K562 (cell line): ENCODE measurements around the gene RGS19. TPM values are rescaled to one million over a fixed set of nuclear protein-coding genes. Genes with fewer than 3 reads are reported as not detected.

ENCODE experiments used
- ATAC-seq: fragments of 200-7000 bp; cut with Tn5 transposase; 3 replicates; pipeline ENCODE4 v1.9.1; 2020; ENCODE audit warnings: moderate library complexity
- BruUV-seq: library from RNA; stranded (reverse); fragments of 400-500 nt; replicated peaks from 2 replicates; lab custom pipeline; 2021; lab: Mats Ljungman, UMichigan
- CTCF ChIA-PET: fragments of 300-600 bp; formaldehyde crosslinking; extraction: SDS; loops from one replicate; lab custom pipeline; 2021; ENCODE audit warnings: low intra/inter-chr PET ratio; lab: Yijun Ruan, JAX
- POLR2A ChIA-PET: fragments of 300-600, 350-650 bp; sonication (Branson Sonifier 250); formaldehyde crosslinking; extraction: SDS; loops from one replicate; lab custom pipeline; 2021; ENCODE audit warnings: antibody characterized with exemption, inconsistent platforms; lab: Yijun Ruan, JAX
- DNase-seq, 4 experiments: peaks; one replicate each; pipeline versions ENCODE4 v3.0.0 to v3.0.0-alpha.2; 2011 to 2018; ENCODE audit warnings: low spot score in 3 of 4, mixed read lengths in 3 of 4; ENCODE audit errors: extremely low read depth in 1 of 4
- FAIRE-seq: peaks from 2 replicates; lab custom pipeline; 2011; peaks lifted over from hg19 to GRCh38; lab: Jason Lieb, UNC
- H2AFZ ChIP-seq: 2 replicates; pipeline ENCODE4 v1.6.0; 2011; ENCODE audit warnings: low read depth, low read length, control low read depth, inconsistent platforms
- H3K27ac ChIP-seq: fragments of 200-600 bp; 3 replicates; pipeline ENCODE4 v1.8.0; 2011; ENCODE audit warnings: low read depth, mild to moderate bottlenecking, control low read depth, inconsistent platforms, low read length, moderate library complexity, mixed read lengths; ENCODE audit errors: extremely low read depth
- H3K27me3 ChIP-seq, 2 experiments: fragments of 300-600 bp in 1 of 2; 2 replicates in 1 of 2; 3 replicates in 1 of 2; pipeline versions ENCODE4 v1.6.0 to v1.8.0; 2011; ENCODE audit warnings: inconsistent platforms in 2 of 2, low read length in 2 of 2, mild to moderate bottlenecking in 1 of 2, mixed read lengths in 1 of 2, moderate library complexity in 1 of 2; ENCODE audit not compliant: control insufficient read depth in 2 of 2, insufficient read depth in 2 of 2
- H3K36me3 ChIP-seq: fragments of 300-600 bp; 3 replicates; pipeline ENCODE4 v1.8.0; 2011; ENCODE audit warnings: mild to moderate bottlenecking, low read length, inconsistent platforms; ENCODE audit not compliant: control insufficient read depth, insufficient read depth
- H3K4me1 ChIP-seq, 2 experiments: fragments of 200-600 bp in 1 of 2; replicated peaks in 1 of 2; 2 replicates in 1 of 2; 3 replicates in 1 of 2; pipeline versions ENCODE4 v1.5.1 to v1.8.0; 2011; ENCODE audit warnings: inconsistent platforms in 2 of 2, low read length in 2 of 2, mild to moderate bottlenecking in 1 of 2, mixed read lengths in 1 of 2, moderate library complexity in 1 of 2; ENCODE audit not compliant: control insufficient read depth in 2 of 2, insufficient read depth in 2 of 2
- H3K4me2 ChIP-seq: 2 replicates; pipeline ENCODE4 v1.6.1; 2011; ENCODE audit warnings: low read length, control low read depth, inconsistent platforms, mixed read lengths; ENCODE audit not compliant: insufficient read depth
- H3K4me3 ChIP-seq: fragments of 200-600 bp; sonication (generic), shearing (Covaris generic); 2 replicates; pipeline ENCODE4 v1.5.1; 2016; ENCODE audit warnings: control low read depth, inconsistent platforms
- H3K79me2 ChIP-seq: fragments of 200-600 bp; 3 replicates; pipeline ENCODE4 v1.8.0; 2011; ENCODE audit warnings: low read length, inconsistent platforms; ENCODE audit not compliant: control insufficient read depth, insufficient read depth
- H3K9ac ChIP-seq, 2 experiments: 2 replicates each; pipeline versions ENCODE4 v1.6.0 to v1.6.1; 2011; ENCODE audit warnings: low read depth in 2 of 2, low read length in 2 of 2, control low read depth in 1 of 2, inconsistent platforms in 1 of 2, mild to moderate bottlenecking in 1 of 2, mixed read lengths in 1 of 2; ENCODE audit not compliant: insufficient read depth in 1 of 2
- H3K9me1 ChIP-seq: one replicate; pipeline ENCODE4 v1.6.0; 2011; ENCODE audit warnings: inconsistent platforms, mild to moderate bottlenecking, low read length, moderate library complexity; ENCODE audit not compliant: control insufficient read depth, insufficient read depth
- H3K9me3 ChIP-seq: replicated peaks from 2 replicates; pipeline ENCODE4 v1.5.1; 2011; ENCODE audit warnings: low read depth, low read length, inconsistent platforms; ENCODE audit not compliant: control insufficient read depth, insufficient read depth
- H4K20me1 ChIP-seq: replicated peaks from 2 replicates; pipeline ENCODE4 v1.6.1; 2011; ENCODE audit warnings: low read length, inconsistent platforms, mixed read lengths; ENCODE audit not compliant: control insufficient read depth, insufficient read depth
- BRD9 ChIP-seq: fragments of 450-650 bp; IDR thresholded peaks from 2 replicates; pipeline ENCODE4 v1.6.1; 2018; ENCODE audit warnings: low read depth; ENCODE audit not compliant: partially characterized antibody
- EP300 ChIP-seq: IDR thresholded peaks from 2 replicates; pipeline ENCODE4 v1.6.1; 2012; ENCODE audit warnings: low read length, improper control_type of control experiment
- GABPA ChIP-seq: fragments of 200-800 bp; sonication (Bioruptor generic); conservative IDR thresholded peaks from 2 replicates; pipeline ENCODE4 v1.6.1; 2016; ENCODE audit warnings: low read depth, missing genetic modification characterization, missing compliant biosample characterization
- HMGN3 ChIP-seq: IDR thresholded peaks from 2 replicates; pipeline ENCODE4 v1.6.1; 2011; ENCODE audit warnings: borderline replicate concordance, low read depth, mild to moderate bottlenecking, mixed read lengths, low read length; ENCODE audit not compliant: insufficient read length; ENCODE audit errors: extremely low read depth
- MYC ChIP-seq, 2 experiments: fragments of 250-450 bp in 1 of 2; sonication (Bioruptor Pico) in 1 of 2; IDR thresholded peaks; 2 replicates each; pipeline versions ENCODE4 v1.5.1 to v1.6.1; 2012 to 2021; ENCODE audit warnings: low read depth in 2 of 2, borderline replicate concordance in 1 of 2, improper control_type of control experiment in 1 of 2, low read length in 1 of 2, mild to moderate bottlenecking in 1 of 2, moderate library complexity in 1 of 2
- POLR2G ChIP-seq: fragments of 200-400 bp; formaldehyde crosslinking; IDR thresholded peaks from 2 replicates; pipeline ENCODE4 v1.6.1; 2017; ENCODE audit warnings: low read depth, mild to moderate bottlenecking, antibody characterized with exemption, low read length, moderate library complexity
- PTRF ChIP-seq: fragments of 450-650 bp; IDR thresholded peaks from 2 replicates; pipeline ENCODE4 v1.6.1; 2016; ENCODE audit warnings: mild to moderate bottlenecking, missing genetic modification characterization, missing compliant biosample characterization
- PURB ChIP-seq: sonication (generic); formaldehyde crosslinking; IDR thresholded peaks from 2 replicates; pipeline ENCODE4 v1.9.0; 2021; ENCODE audit warnings: low read depth, mild to moderate bottlenecking, missing genetic modification reagents
- RBFOX2 ChIP-seq: fragments of 200-400 bp; formaldehyde crosslinking; IDR thresholded peaks from 2 replicates; pipeline ENCODE4 v1.6.1; 2017; ENCODE audit warnings: low read depth, mild to moderate bottlenecking, low read length, moderate library complexity
- RBM14 ChIP-seq: fragments of 200-400 bp; formaldehyde crosslinking; IDR thresholded peaks from 2 replicates; pipeline ENCODE4 v1.6.1; 2018; ENCODE audit warnings: low read depth, mild to moderate bottlenecking, low read length, moderate library complexity, borderline replicate concordance; ENCODE audit not compliant: insufficient read depth
- SAFB ChIP-seq: fragments of 200-400 bp; formaldehyde crosslinking; IDR thresholded peaks from 2 replicates; pipeline ENCODE4 v1.6.1; 2017; ENCODE audit warnings: low read depth, low read length, borderline replicate concordance
- STAT5A ChIP-seq: IDR thresholded peaks from 2 replicates; pipeline ENCODE4 v1.6.1; 2012; ENCODE audit warnings: low read length, inconsistent platforms, borderline replicate concordance
- ZBTB33 ChIP-seq: sonication (generic); formaldehyde crosslinking; IDR thresholded peaks from 2 replicates; pipeline ENCODE4 v1.8.1; 2023; ENCODE audit warnings: mild to moderate bottlenecking, missing genetic modification reagents
- ZNF143 ChIP-seq: sonication (generic); formaldehyde crosslinking; IDR thresholded peaks from 2 replicates; pipeline ENCODE4 v1.9.0; 2022; ENCODE audit warnings: mild to moderate bottlenecking, missing genetic modification reagents
- ZNF232 ChIP-seq: sonication (generic); formaldehyde crosslinking; IDR thresholded peaks from 2 replicates; pipeline ENCODE4 v1.8.0; 2022; ENCODE audit warnings: mild to moderate bottlenecking, missing genetic modification reagents
- WGBS: fragments of 100-300 bp; shearing (Covaris generic); methylation state at CpG from one replicate; pipeline ENCODE4 v1.1.6; 2016; ENCODE audit warnings: low coverage, mixed read lengths; ENCODE audit not compliant: insufficient coverage; ENCODE audit errors: missing lambda C conversion rate; 5-methylcytosine and 5-hydroxymethylcytosine counted together
- in situ Hi-C: fragments of 300-500 bp; cut with MboI; formaldehyde crosslinking; loops from 4 replicates; pipeline ENCODE4 v1.15.0; 2018; ENCODE audit warnings: inconsistent platforms, mixed read lengths
- intact Hi-C: fragments of 100-400 bp; cut with micrococcal nuclease; formaldehyde crosslinking; loops from 2 replicates; pipeline ENCODE4 v1.14.2; 2022
- polyA plus RNA-seq, 8 experiments: library from polyadenylated mRNA; depleted of rRNA in 4 of 8; stranded (reverse) in 5 of 8; unstranded in 3 of 8; fragments of >200 nt; fragmentation: Nextera tagmentation in 2 of 8; fragmentation: Illumina TruSeq in 1 of 8; extraction: Ambion mirVana in 2 of 8; extraction: Trizol in 1 of 8; gene quantifications; 2 replicates each; pipeline versions ENCODE4 v1.2.1 to v1.2.3, GENCODE V29; 2011 to 2014; ENCODE audit warnings: inconsistent platforms in 1 of 8, missing spikeins in 1 of 8
- total RNA-seq, 7 experiments: library from RNA; depleted of rRNA in 6 of 7; stranded (reverse); fragments of >200 nt in 6 of 7; fragmentation: Illumina TruSeq in 2 of 7; extraction: Trizol in 2 of 7; gene quantifications; 2 replicates each; pipeline versions ENCODE4 v1.2.1 to v1.2.3, GENCODE V29; 2011 to 2021; ENCODE audit warnings: low replicate concordance in 1 of 7

Gene RGS19
- total and polyA plus RNA-seq, 9 of the 15 experiments (the other 6 are each of a cell fraction or from before 2014, with no cell fraction given), result 0.41 to 23.7 (median 14.6) TPM

DNA sequence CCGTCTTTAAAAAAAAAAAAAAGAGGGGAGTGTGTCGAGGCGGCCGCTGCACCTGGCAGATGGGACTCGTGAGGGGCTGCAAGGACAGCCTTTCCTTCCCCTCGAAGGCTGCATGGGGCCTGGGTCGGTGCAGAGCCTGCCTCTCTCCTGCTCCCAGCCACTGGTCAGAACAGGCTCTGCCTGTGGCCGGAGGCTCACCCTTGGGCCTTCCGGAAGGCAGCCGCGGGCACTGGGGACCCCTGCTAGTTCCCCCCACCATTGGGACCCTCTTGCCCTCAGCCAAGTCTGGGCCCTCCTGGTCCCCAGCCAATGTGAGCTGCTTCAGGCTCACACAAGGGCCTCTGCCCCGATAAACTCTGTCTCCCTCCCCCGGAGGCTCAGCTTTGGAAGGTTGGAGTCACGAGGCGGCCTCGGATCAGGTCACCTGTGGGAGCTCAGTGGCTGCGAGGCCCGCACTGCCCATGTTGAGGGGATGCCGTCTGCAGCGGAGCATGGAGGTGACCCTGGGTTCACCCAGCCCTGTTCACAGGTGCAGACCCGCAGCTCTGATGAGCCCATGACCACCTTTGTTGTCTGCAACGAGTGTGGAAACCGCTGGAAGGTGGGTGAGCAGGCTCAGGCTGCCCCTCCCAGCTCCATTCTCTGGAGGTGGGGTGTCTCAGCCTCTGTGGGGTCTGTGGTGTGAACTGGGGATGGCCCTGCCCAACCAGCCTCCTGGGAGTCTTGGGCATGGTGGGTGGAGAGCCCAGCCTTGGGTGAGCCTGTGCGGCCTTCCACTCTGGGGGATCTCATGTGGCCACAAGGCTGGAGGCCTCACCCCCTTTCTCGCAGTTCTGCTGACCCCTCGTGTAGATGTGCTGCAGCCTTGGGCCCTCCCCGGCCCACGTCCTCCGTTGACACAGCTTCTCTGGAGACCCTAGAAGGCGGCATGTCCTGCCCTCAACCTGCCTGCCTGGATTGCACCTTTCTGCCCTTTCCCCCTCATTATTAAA, 7.7 kb downstream of the RGS19 start:
- Histone ChIP-seq H2AFZ (no peak overlapping the region), H3K36me3 (peaks cover 8% of the 10 kb centered on the region; the same call in 1 of the 3 replicates), H3K4me3 (no peak overlapping the region), H3K9me1 (no peaks in the 10 kb centered on the region), H3K27ac (no peak overlapping the region), H3K9me3 (no peaks in the 10 kb centered on the region), H3K27me3 (no peaks in the 10 kb centered on the region), H4K20me1 (no peaks in the 10 kb centered on the region), H3K79me2 (no peaks in the 10 kb centered on the region), H3K4me2 (no peak overlapping the region), H3K9ac (peak overlapping the region in 1 of 2 experiments; percentile 65; a peak in 1 of 4 replicates), H3K4me1 (peaks cover 2 to 81% of the 10 kb centered on the region in 2 experiments; a peak in 3 of 5 replicates)
- no TSS peak for BruUV-seq
- FAIRE-seq, result no peak
- intact Hi-C loops (no loop called here), in situ Hi-C loops (no loop called here)
- 71% methylated on average over 23 of the region's 30 CpGs for WGBS
- TF ChIP-seq HMGN3, result peak; percentile 28
- no peak for TF ChIP-seq PURB (CRISPR knock-in tag)
- TF ChIP-seq GABPA, result no peak
- no peak for TF ChIP-seq STAT5A
- no peak for TF ChIP-seq BRD9
- no peak for TF ChIP-seq EP300
- TF ChIP-seq ZNF143 (CRISPR knock-in tag), result no peak
- peak; percentile 57 for TF ChIP-seq POLR2G
- TF ChIP-seq SAFB, result no peak
- TF ChIP-seq ZBTB33 (CRISPR knock-in tag), result no peak
- TF ChIP-seq RBM14, result no peak
- no peak for TF ChIP-seq PTRF (tag)
- 0 out of 2 replicates have a peak, but pooled peaks have one; percentile 27 for TF ChIP-seq RBFOX2
- TF ChIP-seq MYC (IDR thresholded peaks at IDR 0.05; ENCODE audit: low read depth, low read length), result no peak
- TF ChIP-seq MYC (CRISPR knock-in tag; IDR thresholded peaks at IDR 0.05; ENCODE audit: borderline replicate concordance, low read depth), result no peak
- no peak for TF ChIP-seq ZNF232 (CRISPR knock-in tag)
- DNase-seq, result no peak
- ATAC-seq, result no peak
- ChIA-PET CTCF (no interaction called here), POLR2A (interaction anchor here (0.5 to 1.1 kb wide), 4 partner anchors 9 to 26 kb away, joined by 3 to 5 read pairs (median 4); partner anchors contain the start of gene TCEA2)
